Endothelial cell of umbilical vein (primary cell): Measurements from ENCODE around the gene RSRC1. TPM values are rescaled to one million over a fixed set of nuclear protein-coding genes. Genes with fewer than 3 reads are reported as not detected.

Experiments
- BruUV-seq: library from RNA; stranded (reverse); fragments of 400-500 nt; replicated peaks from 2 replicates; lab custom pipeline; 2021; lab: Mats Ljungman, UMichigan
- CTCF ChIA-PET: fragments of 300-600, 350-600 bp; sonication (Branson Sonifier 250); formaldehyde crosslinking; loops from one replicate; lab custom pipeline; 2021; ENCODE audit warnings: antibody characterized with exemption, inconsistent platforms; lab: Charles Lee
- POLR2A ChIA-PET: fragments of 300-600, 350-600 bp; sonication (Branson Sonifier 250); formaldehyde crosslinking; loops from one replicate; lab custom pipeline; 2021; ENCODE audit warnings: antibody characterized with exemption, inconsistent platforms; lab: Charles Lee
- DNase-seq: peaks from one replicate; pipeline ENCODE4 v3.0.0-alpha.2; 2011; ENCODE audit warnings: low read depth, low spot score
- FAIRE-seq: peaks from 2 replicates; lab custom pipeline; 2011; peaks lifted over from hg19 to GRCh38; lab: Jason Lieb, UNC
- H2AFZ ChIP-seq: 2 replicates; pipeline ENCODE4 v1.6.0; 2012; ENCODE audit warnings: low read depth, low read length, control low read depth, inconsistent platforms
- H3K27ac ChIP-seq: 2 replicates; pipeline ENCODE4 v1.5.1; 2011; ENCODE audit warnings: low read depth, mild to moderate bottlenecking, control low read depth, low read length, moderate library complexity; ENCODE audit not compliant: insufficient read depth
- H3K27me3 ChIP-seq, 2 experiments: 2 replicates each; pipeline versions ENCODE4 v1.6.0 to v1.6.1; 2011; ENCODE audit warnings: low read length in 2 of 2, mixed read lengths in 1 of 2; ENCODE audit not compliant: control insufficient read depth in 2 of 2, insufficient read depth in 2 of 2
- H3K36me3 ChIP-seq, 2 experiments: 2 replicates in 1 of 2; 3 replicates in 1 of 2; pipeline ENCODE4 v1.5.1; 2011; ENCODE audit warnings: low read length in 2 of 2, mild to moderate bottlenecking in 1 of 2, moderate library complexity in 1 of 2; ENCODE audit not compliant: control insufficient read depth in 2 of 2, insufficient read depth in 2 of 2; ENCODE audit errors: extremely low read depth in 1 of 2
- H3K4me1 ChIP-seq: 3 replicates; pipeline ENCODE4 v1.5.1; 2011; ENCODE audit warnings: mild to moderate bottlenecking, low read length; ENCODE audit not compliant: control insufficient read depth, insufficient read depth; ENCODE audit errors: extremely low read depth
- H3K4me2 ChIP-seq: 2 replicates; pipeline ENCODE4 v1.6.1; 2011; ENCODE audit warnings: low read length, control low read depth, mixed read lengths; ENCODE audit not compliant: insufficient read depth
- H3K4me3 ChIP-seq, 3 experiments: fragments of 200-600 bp in 1 of 3; sonication (generic), shearing (Covaris generic) in 1 of 3; replicated peaks in 1 of 3; 2 replicates each; pipeline ENCODE4 v1.5.1; 2011 to 2016; ENCODE audit warnings: control low read depth in 3 of 3, low read length in 3 of 3, mild to moderate bottlenecking in 2 of 3, inconsistent platforms in 1 of 3, low read depth in 1 of 3, moderate library complexity in 1 of 3; ENCODE audit not compliant: insufficient read depth in 1 of 3
- H3K79me2 ChIP-seq: 2 replicates; pipeline ENCODE4 v1.6.0; 2012; ENCODE audit warnings: low read length, inconsistent platforms; ENCODE audit not compliant: control insufficient read depth, insufficient read depth
- H3K9ac ChIP-seq: replicated peaks from 2 replicates; pipeline ENCODE3; 2011; ENCODE audit warnings: low read length, control low read depth; ENCODE audit not compliant: insufficient read depth; ENCODE audit errors: extremely low read depth
- H3K9me1 ChIP-seq: replicated peaks from 3 replicates; pipeline ENCODE4 v1.6.0; 2011; ENCODE audit warnings: mild to moderate bottlenecking, low read length; ENCODE audit not compliant: control insufficient read depth, insufficient read depth; ENCODE audit errors: extremely low read depth
- H3K9me3 ChIP-seq: replicated peaks from 2 replicates; pipeline ENCODE4 v1.5.1; 2012; ENCODE audit warnings: low read length, inconsistent platforms; ENCODE audit not compliant: control insufficient read depth, insufficient read depth
- H4K20me1 ChIP-seq: replicated peaks from 2 replicates; pipeline ENCODE3; 2011; ENCODE audit warnings: mild to moderate bottlenecking, low read length; ENCODE audit not compliant: control insufficient read depth, insufficient read depth; ENCODE audit errors: extremely low read depth
- CTCF ChIP-seq, 2 donors: IDR thresholded peaks; 1 replicate in 1 of 2; 2 replicates in 1 of 2; pipeline ENCODE4 v1.5.1; 2011; ENCODE audit warnings: low read length in 2 of 2, mild to moderate bottlenecking in 2 of 2, moderate library complexity in 2 of 2, control low read depth in 1 of 2, inconsistent platforms in 1 of 2, low read depth in 1 of 2; ENCODE audit not compliant: insufficient read depth in 1 of 2; ENCODE audit errors: extremely low read depth in 1 of 2
- EZH2 ChIP-seq: IDR thresholded peaks from 2 replicates; pipeline ENCODE4 v1.6.1; 2012; ENCODE audit warnings: borderline replicate concordance, low read depth, mild to moderate bottlenecking, moderate library complexity, low read length, inconsistent platforms; ENCODE audit not compliant: severe bottlenecking
- FOS ChIP-seq: IDR thresholded peaks from 2 replicates; pipeline ENCODE4 v1.6.1; 2011; ENCODE audit warnings: mild to moderate bottlenecking, low read length, moderate library complexity, borderline replicate concordance; ENCODE audit not compliant: insufficient read depth
- GATA2 ChIP-seq: IDR thresholded peaks from 2 replicates; pipeline ENCODE4 v1.7.0; 2011; ENCODE audit warnings: low read depth, mild to moderate bottlenecking, moderate library complexity, mixed read lengths, low read length; ENCODE audit not compliant: insufficient read length, insufficient read depth
- JUN ChIP-seq: IDR thresholded peaks from 2 replicates; pipeline ENCODE4 v1.6.1; 2011; ENCODE audit warnings: borderline replicate concordance, low read depth; ENCODE audit not compliant: insufficient read length, insufficient read depth
- MAX ChIP-seq: IDR thresholded peaks from 2 replicates; pipeline ENCODE4 v1.6.1; 2011; ENCODE audit not compliant: insufficient read depth, insufficient read length
- MYC ChIP-seq: IDR thresholded peaks from one replicate; pipeline ENCODE4 v1.6.1; 2011; ENCODE audit warnings: mild to moderate bottlenecking, low read depth, low read length
- POLR2A ChIP-seq: IDR thresholded peaks from 2 replicates; pipeline ENCODE4 v1.6.1; 2012; ENCODE audit warnings: low read depth, mild to moderate bottlenecking, control low read depth, low read length
- POLR2AphosphoS5 ChIP-seq: IDR thresholded peaks from 2 replicates; pipeline ENCODE4 v1.6.1; 2012; ENCODE audit warnings: low read depth, mild to moderate bottlenecking, control low read depth, low read length, moderate library complexity; ENCODE audit not compliant: insufficient read depth
- dilution Hi-C: fragments of 300-500 bp; cut with MboI; formaldehyde crosslinking; loops from one replicate; pipeline ENCODE4 v1.15.0; 2019; ENCODE audit warnings: low sequenced_read_pairs; ENCODE audit not compliant: extremely low pct_ligation_motif_present
- intact Hi-C: fragments of 100-400 bp; cut with micrococcal nuclease; formaldehyde crosslinking; loops from one replicate; pipeline ENCODE4 v1.10.0; 2022
- polyA plus RNA-seq, 4 experiments: library from polyadenylated mRNA; depleted of rRNA in 3 of 4; stranded (reverse) in 3 of 4; unstranded in 1 of 4; fragments of >200 nt; gene quantifications; 2 replicates each; pipeline versions ENCODE4 v1.2.1 to v1.2.3, GENCODE V29; 2011 to 2012; ENCODE audit warnings: missing spikeins in 1 of 4
- total RNA-seq: library from RNA; stranded (reverse); gene quantifications from 2 replicates; pipeline ENCODE4 v1.2.3, GENCODE V29; 2021

RSRC1 gene
- total and polyA plus RNA-seq, 2 donors (not counting 3 experiments of a cell fraction or from before 2014, with no cell fraction given), result 1.8 to 25.4 TPM

DNA sequence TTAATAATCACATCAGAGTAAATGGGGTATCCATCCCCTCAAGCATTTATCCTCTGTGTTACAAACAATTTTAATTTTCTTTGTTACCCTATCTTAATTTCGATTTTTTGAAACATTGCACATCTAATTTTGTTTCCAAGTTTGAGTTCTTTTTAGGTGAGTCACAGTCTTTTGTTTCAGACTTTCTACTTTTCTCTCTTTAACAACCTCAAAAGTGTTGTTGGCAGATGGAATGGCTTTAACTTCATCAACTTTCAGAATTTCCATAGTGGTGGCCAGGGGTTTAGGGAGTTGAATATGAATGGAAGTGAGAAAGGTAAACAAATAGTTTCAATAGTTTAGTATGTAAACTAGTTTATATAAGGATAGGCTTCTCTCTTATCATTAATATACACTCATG lies 238.1 kb downstream of the RSRC1 start:
- FAIRE-seq (no peak), DNase-seq (peak; percentile 9)
- H3K9me1 ChIP-seq, result no peaks in the 10 kb centered on the region
- H3K9ac ChIP-seq, result no peak overlapping the region
- H4K20me1 ChIP-seq, result no peaks in the 10 kb centered on the region
- H3K4me1 ChIP-seq, result no peaks in the 10 kb centered on the region
- BruUV-seq, result no TSS peak
- H3K9me3 ChIP-seq, result no peaks in the 10 kb centered on the region
- ChIA-PET CTCF (no interaction called here), POLR2A (no interaction called here)
- no peaks in the 10 kb centered on the region for H3K36me3 ChIP-seq
- H3K79me2 ChIP-seq, result no peaks in the 10 kb centered on the region
- dilution Hi-C loops, result no loop called here
- no peak overlapping the region for H3K27ac ChIP-seq
- no peaks in the 10 kb centered on the region for H3K27me3 ChIP-seq
- intact Hi-C loops, result no loop called here
- no peak overlapping the region for H3K4me2 ChIP-seq
- TF ChIP-seq JUN (no peak), CTCF (IDR thresholded peaks at IDR 0.05; ENCODE audit: extremely low read depth in 1 of 2, insufficient read depth in 1 of 2, low read depth in 1 of 2, low read length in 2 of 2) (no peak), MYC (no peak), POLR2A (no peak), GATA2 (no peak), FOS (no peak), MAX (no peak), POLR2AphosphoS5 (no peak), EZH2 (no peak)
- H3K4me3 ChIP-seq, result no peak overlapping the region
- H2AFZ ChIP-seq, result no peak overlapping the region
